Measurements from ENCODE around the gene HSPA2.
"Not testable (repeated sequence)": the region's sequence is repeated elsewhere in the genome, so short reads cannot be mapped to it uniquely, and the experiment has no call there.

HSPA2 gene

GRCh38 chr14:64554556-64554955 is 14.0 kb downstream of the HSPA2 start:
- Histone ChIP-seq H4K20me1 (ENCODE audit: insufficient read depth, low read length) (no peaks in the 10 kb centered on the region), H3K9me3 (ENCODE audit: low read length) (no peaks in the 10 kb centered on the region), H3K4me2 (ENCODE audit: low read length) (no peak overlapping the region), H3K36me3 (ENCODE audit: insufficient read depth, low read length) (no peaks in the 10 kb centered on the region), H3K4me1 (ENCODE audit: insufficient read depth, low read length, severe bottlenecking) (peaks cover 9% of the 10 kb centered on the region), H3K9me2 (ENCODE audit: low read depth, low read length) (no peaks in the 10 kb centered on the region), H3K27me3 (ENCODE audit: insufficient read depth, low read length) (no peaks in the 10 kb centered on the region), H3K4me3 (ENCODE audit: low read depth, low read length, poor library complexity, severe bottlenecking) (no peak overlapping the region), H3K79me2 (ENCODE audit: insufficient read depth, low read length) (no peaks in the 10 kb centered on the region), H3F3A (ENCODE audit: insufficient read depth, low read length) (no peaks in the 10 kb centered on the region), H2AFZ (ENCODE audit: low read length) (no peak overlapping the region), H3K27ac (ENCODE audit: low read depth, low read length, poor library complexity, severe bottlenecking) (no peak overlapping the region), H3K9ac (ENCODE audit: low read length) (no peak overlapping the region)
- TF ChIP-seq EZH2 (IDR thresholded peaks at IDR 0.05; ENCODE audit: borderline replicate concordance, low read length) (no peak), CTCF (IDR thresholded peaks at IDR 0.05; ENCODE audit: low read length) (no peak)

- Histone ChIP-seq H3K79me2 (ENCODE audit: insufficient read depth, low read length) (no peaks in the 10 kb centered on the region), H3K27ac (ENCODE audit: low read depth, low read length, poor library complexity, severe bottlenecking) (no peak overlapping the region), H2AFZ (ENCODE audit: low read length) (no peak overlapping the region), H3K27me3 (ENCODE audit: insufficient read depth, low read length) (no peaks in the 10 kb centered on the region), H3F3A (ENCODE audit: insufficient read depth, low read length) (no peaks in the 10 kb centered on the region), H3K4me2 (ENCODE audit: low read length) (no peak overlapping the region), H3K9me2 (ENCODE audit: low read depth, low read length) (no peaks in the 10 kb centered on the region), H3K36me3 (ENCODE audit: insufficient read depth, low read length) (no peaks in the 10 kb centered on the region), H3K9me3 (ENCODE audit: low read length) (no peaks in the 10 kb centered on the region), H3K4me1 (ENCODE audit: insufficient read depth, low read length, severe bottlenecking) (no peaks in the 10 kb centered on the region), H3K4me3 (ENCODE audit: low read depth, low read length, poor library complexity, severe bottlenecking) (no peak overlapping the region), H3K9ac (ENCODE audit: low read length) (no peak overlapping the region), H4K20me1 (ENCODE audit: insufficient read depth, low read length) (no peaks in the 10 kb centered on the region)
- TF ChIP-seq EZH2 (IDR thresholded peaks at IDR 0.05; ENCODE audit: borderline replicate concordance, low read length) (no peak), CTCF (IDR thresholded peaks at IDR 0.05; ENCODE audit: low read length) (no peak)
Observed at GRCh38 chr14:64556526-64556925, 16.0 kb downstream of the HSPA2 start.

GRCh38 chr14:64558216-64558615 is 17.7 kb downstream of the HSPA2 start:
- H3K9me3 ChIP-seq (ENCODE audit: low read length); H3K79me2 ChIP-seq (ENCODE audit: insufficient read depth, low read length); H2AFZ ChIP-seq (ENCODE audit: low read length); H3K27me3 ChIP-seq (ENCODE audit: insufficient read depth, low read length); H3F3A ChIP-seq (ENCODE audit: insufficient read depth, low read length); H3K27ac ChIP-seq (ENCODE audit: low read depth, low read length, poor library complexity, severe bottlenecking); H3K9me2 ChIP-seq (ENCODE audit: low read depth, low read length); H3K4me1 ChIP-seq (ENCODE audit: insufficient read depth, low read length, severe bottlenecking); H4K20me1 ChIP-seq (ENCODE audit: insufficient read depth, low read length); H3K4me2 ChIP-seq (ENCODE audit: low read length); H3K36me3 ChIP-seq (ENCODE audit: insufficient read depth, low read length); H3K4me3 ChIP-seq (ENCODE audit: low read depth, low read length, poor library complexity, severe bottlenecking); H3K9ac ChIP-seq (ENCODE audit: low read length): not testable (repeated sequence)

DNA sequence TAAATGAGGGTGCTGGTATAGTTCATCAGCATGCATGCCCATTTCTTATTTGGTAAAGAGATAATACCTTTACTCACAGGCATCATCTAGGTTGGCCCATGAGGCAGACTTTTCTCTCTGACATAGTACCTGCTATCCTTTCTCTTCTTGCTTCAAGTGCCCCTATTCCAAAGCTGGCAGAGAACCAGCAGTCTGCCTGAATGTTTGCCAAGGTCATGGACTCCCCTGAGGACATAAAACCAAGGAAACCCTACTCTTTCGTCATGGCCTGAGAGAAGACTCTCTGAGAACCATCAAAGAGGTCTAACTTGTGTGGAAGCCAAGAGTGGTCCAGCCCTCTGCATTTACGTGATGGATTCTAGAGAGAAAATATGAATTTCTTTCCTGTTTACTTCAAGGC is 21.1 kb downstream of the HSPA2 start:
- TF ChIP-seq EZH2 (IDR thresholded peaks at IDR 0.05; ENCODE audit: borderline replicate concordance, low read length) (no peak), CTCF (IDR thresholded peaks at IDR 0.05; ENCODE audit: low read length) (no peak)
- Histone ChIP-seq H3K4me2 (ENCODE audit: low read length) (no peak overlapping the region), H3K27me3 (ENCODE audit: insufficient read depth, low read length) (no peaks in the 10 kb centered on the region)

More for the DNA sequence above, 21.1 kb downstream of the HSPA2 start:
- H3K4me3 ChIP-seq (ENCODE audit: low read depth, low read length, poor library complexity, severe bottlenecking), result no peak overlapping the region
- H3K36me3 ChIP-seq (ENCODE audit: insufficient read depth, low read length), result no peaks in the 10 kb centered on the region
- H3K9ac ChIP-seq (ENCODE audit: low read length), result no peak overlapping the region
- H3F3A ChIP-seq (ENCODE audit: insufficient read depth, low read length), result no peaks in the 10 kb centered on the region
- no peaks in the 10 kb centered on the region for H4K20me1 ChIP-seq (ENCODE audit: insufficient read depth, low read length)
- H3K9me3 ChIP-seq (ENCODE audit: low read length), result no peaks in the 10 kb centered on the region
- H2AFZ ChIP-seq (ENCODE audit: low read length), result no peak overlapping the region
- no peaks in the 10 kb centered on the region for H3K4me1 ChIP-seq (ENCODE audit: insufficient read depth, low read length, severe bottlenecking)
- H3K79me2 ChIP-seq (ENCODE audit: insufficient read depth, low read length), result no peaks in the 10 kb centered on the region
- no peak overlapping the region for H3K27ac ChIP-seq (ENCODE audit: low read depth, low read length, poor library complexity, severe bottlenecking)
- no peaks in the 10 kb centered on the region for H3K9me2 ChIP-seq (ENCODE audit: low read depth, low read length)
